T follicular helper cell (primary cell): ENCODE data around the gene PIR.

Experiments
- DNase-seq: peaks from one replicate; pipeline ENCODE4 v3.0.0-alpha.2; 2020; ENCODE audit warnings: low read depth

PIR gene

GRCh38 chrX:15483891-15484290, 9.2 kb downstream of the PIR start:
- no peak for DNase-seq

GRCh38 chrX:15475486-15475885, 17.6 kb downstream of the PIR start:
- no peak for DNase-seq

GRCh38 chrX:15475021-15475420, 18.1 kb downstream of the PIR start:
- no peak for DNase-seq

- no peak for DNase-seq
Measured at GRCh38 chrX:15474028-15474427, 19.1 kb downstream of the PIR start.

- no peak for DNase-seq
Measured at GRCh38 chrX:15472531-15472930, 20.6 kb downstream of the PIR start.

- DNase-seq: peak; percentile 33
Measured at GRCh38 chrX:15471028-15471427, 22.1 kb downstream of the PIR start.

GRCh38 chrX:15469613-15470012, 23.5 kb downstream of the PIR start:
- DNase-seq: no peak

GRCh38 chrX:15468036-15468435, 25.1 kb downstream of the PIR start:
- no peak for DNase-seq

GRCh38 chrX:15465896-15466651, 27.1 kb downstream of the PIR start:
- DNase-seq: no peak

- DNase-seq: no peak
Measured at GRCh38 chrX:15465347-15465746, 27.8 kb downstream of the PIR start.

- no peak for DNase-seq
Measured at GRCh38 chrX:15464704-15465103, 28.4 kb downstream of the PIR start.

GRCh38 chrX:15451913-15452312, 41.2 kb downstream of the PIR start:
- DNase-seq: no peak

- no peak for DNase-seq
Measured at GRCh38 chrX:15448010-15448639, 45.0 kb downstream of the PIR start.

GRCh38 chrX:15441464-15441863, 51.7 kb downstream of the PIR start:
- DNase-seq: no peak

- DNase-seq: no peak
Measured at GRCh38 chrX:15438332-15438731, 54.8 kb downstream of the PIR start.

- no peak for DNase-seq
Measured at GRCh38 chrX:15437724-15438123, 55.4 kb downstream of the PIR start.

GRCh38 chrX:15435836-15436619, 57.1 kb downstream of the PIR start:
- DNase-seq: no peak

- no peak for DNase-seq
Measured at GRCh38 chrX:15434205-15434604, 58.9 kb downstream of the PIR start.

GRCh38 chrX:15430584-15430983, 62.5 kb downstream of the PIR start:
- no peak for DNase-seq

- DNase-seq: no peak
Measured at GRCh38 chrX:15430076-15430475, 63.1 kb downstream of the PIR start.

- DNase-seq: no peak
Measured at GRCh38 chrX:15425024-15425423, 68.1 kb downstream of the PIR start.

GRCh38 chrX:15418707-15419181, 74.4 kb downstream of the PIR start:
- DNase-seq: no peak
